Liver (tissue), 9 donors: ENCODE results near the gene NUP43. TPM values are rescaled to one million over a fixed set of nuclear protein-coding genes. Genes with fewer than 3 reads are reported as not detected.
A peak's percentile ranks its signal among the peaks of the same experiment; 100 is the strongest.

Experiments
- DNase-seq: peaks from one replicate; pipeline ENCODE4 v3.0.0-alpha.2; 2017; ENCODE audit warnings: low spot score
- H3K27ac ChIP-seq, 2 donors: one replicate each; pipeline ENCODE4 v1.7.0; 2013; ENCODE audit warnings: inconsistent platforms in 2 of 2, low read length in 2 of 2, control low read depth in 1 of 2, low read depth in 1 of 2, mild to moderate bottlenecking in 1 of 2
- H3K27me3 ChIP-seq, 4 donors: one replicate each; pipeline versions ENCODE4 v1.6.1 to v1.7.0; 2013; ENCODE audit warnings: low read length in 3 of 4, inconsistent platforms in 1 of 4, mild to moderate bottlenecking in 1 of 4, moderate library complexity in 1 of 4; ENCODE audit not compliant: control insufficient read depth in 4 of 4, insufficient read depth in 4 of 4
- H3K36me3 ChIP-seq, 4 donors: one replicate each; pipeline versions ENCODE4 v1.6.1 to v1.7.0; 2013; ENCODE audit warnings: low read length in 3 of 4, mild to moderate bottlenecking in 3 of 4, low read depth in 1 of 4, moderate library complexity in 1 of 4; ENCODE audit not compliant: control insufficient read depth in 4 of 4, insufficient read depth in 3 of 4
- H3K4me1 ChIP-seq, 4 donors: one replicate each; pipeline versions ENCODE4 v1.6.1 to v1.7.0; 2013; ENCODE audit warnings: low read length in 3 of 4, mild to moderate bottlenecking in 3 of 4, moderate library complexity in 1 of 4; ENCODE audit not compliant: control insufficient read depth in 4 of 4, insufficient read depth in 4 of 4
- H3K4me3 ChIP-seq, 3 donors: one replicate each; pipeline versions ENCODE4 v1.6.1 to v1.7.0; 2013; ENCODE audit warnings: low read length in 3 of 3, control low read depth in 1 of 3, low read depth in 1 of 3, mild to moderate bottlenecking in 1 of 3
- H3K9ac ChIP-seq, 2 donors: one replicate each; pipeline ENCODE4 v1.7.0; 2013; ENCODE audit warnings: low read length in 2 of 2, mild to moderate bottlenecking in 2 of 2, moderate library complexity in 2 of 2, control low read depth in 1 of 2, low read depth in 1 of 2
- H3K9me3 ChIP-seq, 4 donors: one replicate each; pipeline versions ENCODE4 v1.6.1 to v1.7.0; 2013; ENCODE audit warnings: low read length in 3 of 4; ENCODE audit not compliant: control insufficient read depth in 4 of 4
- ATF3 ChIP-seq: IDR thresholded peaks from 2 replicates; pipeline ENCODE4 v1.6.1; 2016; ENCODE audit warnings: antibody characterized with exemption
- EGR1 ChIP-seq, 2 donors: IDR thresholded peaks; 2 replicates each; pipeline ENCODE4 v1.6.1; 2016 to 2018; ENCODE audit warnings: antibody characterized with exemption in 2 of 2, low read depth in 2 of 2
- FOXA1 ChIP-seq: IDR thresholded peaks from 2 replicates; pipeline ENCODE4 v1.6.1; 2016; ENCODE audit warnings: antibody characterized with exemption
- FOXA2 ChIP-seq: IDR thresholded peaks from 2 replicates; pipeline ENCODE4 v1.6.1; 2016; ENCODE audit warnings: antibody characterized with exemption
- GABPA ChIP-seq, 2 donors: IDR thresholded peaks in 1 of 2; conservative IDR thresholded peaks in 1 of 2; 2 replicates each; pipeline ENCODE4 v1.6.1; 2016; ENCODE audit warnings: antibody characterized with exemption in 2 of 2, mild to moderate bottlenecking in 1 of 2, moderate library complexity in 1 of 2
- HNF4A ChIP-seq, 2 donors: conservative IDR thresholded peaks; 2 replicates each; pipeline ENCODE4 v1.6.1; 2016; ENCODE audit warnings: antibody characterized with exemption in 2 of 2, mild to moderate bottlenecking in 2 of 2
- HNF4G ChIP-seq: IDR thresholded peaks from 2 replicates; pipeline ENCODE4 v1.6.1; 2016; ENCODE audit warnings: antibody characterized with exemption
- JUND ChIP-seq, 2 donors: IDR thresholded peaks; 2 replicates each; pipeline ENCODE4 v1.6.1; 2016; ENCODE audit warnings: antibody characterized with exemption in 2 of 2
- MAX ChIP-seq: IDR thresholded peaks from 2 replicates; pipeline ENCODE4 v1.6.1; 2016; ENCODE audit warnings: antibody characterized with exemption
- NR2F2 ChIP-seq: IDR thresholded peaks from 2 replicates; pipeline ENCODE4 v1.6.1; 2016; ENCODE audit warnings: antibody characterized with exemption
- RAD21 ChIP-seq, 2 donors: IDR thresholded peaks; 2 replicates each; pipeline ENCODE4 v1.6.1; 2016; ENCODE audit warnings: antibody characterized with exemption in 2 of 2, mild to moderate bottlenecking in 2 of 2
- REST ChIP-seq: IDR thresholded peaks from 2 replicates; pipeline ENCODE4 v1.6.1; 2016; ENCODE audit warnings: antibody characterized with exemption, mild to moderate bottlenecking
- RXRA ChIP-seq, 2 donors: IDR thresholded peaks; 2 replicates each; pipeline ENCODE4 v1.6.1; 2017 to 2018; ENCODE audit warnings: antibody characterized with exemption in 2 of 2, mild to moderate bottlenecking in 1 of 2
- SP1 ChIP-seq: IDR thresholded peaks from 2 replicates; pipeline ENCODE4 v1.6.1; 2018; ENCODE audit warnings: antibody characterized with exemption, mild to moderate bottlenecking
- TAF1 ChIP-seq: conservative IDR thresholded peaks from 2 replicates; pipeline ENCODE4 v1.6.1; 2016; ENCODE audit warnings: antibody characterized with exemption, mild to moderate bottlenecking
- YY1 ChIP-seq: IDR thresholded peaks from 2 replicates; pipeline ENCODE4 v1.6.1; 2016; ENCODE audit warnings: antibody characterized with exemption, mild to moderate bottlenecking
- ZBTB33 ChIP-seq: IDR thresholded peaks from 2 replicates; pipeline ENCODE4 v1.6.1; 2016; ENCODE audit warnings: antibody characterized with exemption
- WGBS: extraction: QIAGEN DNeasy Blood & Tissue Kit; methylation state at CpG from one replicate; pipeline ENCODE4 v1.1.7; 2013; 5-methylcytosine and 5-hydroxymethylcytosine counted together
- polyA plus RNA-seq, 2 donors: library from polyadenylated mRNA; stranded (reverse) in 1 of 2; unstranded in 1 of 2; fragments of 200-250 nt in 1 of 2; fragments of >200 nt in 1 of 2; fragmentation: Nextera tagmentation in 1 of 2; extraction: Ambion mirVana in 1 of 2; gene quantifications; one replicate each; pipeline versions ENCODE4 v1.2.1 to v1.2.3, GENCODE V29; 2013 to 2015
- total RNA-seq, 2 donors: library from RNA; depleted of rRNA; stranded (reverse); fragments of >200 nt; gene quantifications; one replicate each; pipeline ENCODE4 v1.2.3, GENCODE V29; 2014
- TF ChIP-seq, protein P1 (sequence below): fragments of 150-350 bp; IDR thresholded peaks from 2 replicates; pipeline ENCODE4 v1.5.1; 2017; ENCODE audit warnings: improper control_type of control experiment, low read depth, low read length; ENCODE audit not compliant: missing input control
- donor health status: healthy.
- donor health status: healthy.
- donor health status: healthy.
- donor health status: healthy.
- donor health status: healthy.

Gene NUP43, protein sequence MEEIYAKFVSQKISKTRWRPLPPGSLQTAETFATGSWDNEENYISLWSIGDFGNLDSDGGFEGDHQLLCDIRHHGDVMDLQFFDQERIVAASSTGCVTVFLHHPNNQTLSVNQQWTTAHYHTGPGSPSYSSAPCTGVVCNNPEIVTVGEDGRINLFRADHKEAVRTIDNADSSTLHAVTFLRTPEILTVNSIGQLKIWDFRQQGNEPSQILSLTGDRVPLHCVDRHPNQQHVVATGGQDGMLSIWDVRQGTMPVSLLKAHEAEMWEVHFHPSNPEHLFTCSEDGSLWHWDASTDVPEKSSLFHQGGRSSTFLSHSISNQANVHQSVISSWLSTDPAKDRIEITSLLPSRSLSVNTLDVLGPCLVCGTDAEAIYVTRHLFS
- total RNA-seq (10 to 100 TPM; 16.2 to 18.5 TPM), polyA plus RNA-seq (1 to 10 TPM; 3.2 to 4.6 TPM)

DNA sequence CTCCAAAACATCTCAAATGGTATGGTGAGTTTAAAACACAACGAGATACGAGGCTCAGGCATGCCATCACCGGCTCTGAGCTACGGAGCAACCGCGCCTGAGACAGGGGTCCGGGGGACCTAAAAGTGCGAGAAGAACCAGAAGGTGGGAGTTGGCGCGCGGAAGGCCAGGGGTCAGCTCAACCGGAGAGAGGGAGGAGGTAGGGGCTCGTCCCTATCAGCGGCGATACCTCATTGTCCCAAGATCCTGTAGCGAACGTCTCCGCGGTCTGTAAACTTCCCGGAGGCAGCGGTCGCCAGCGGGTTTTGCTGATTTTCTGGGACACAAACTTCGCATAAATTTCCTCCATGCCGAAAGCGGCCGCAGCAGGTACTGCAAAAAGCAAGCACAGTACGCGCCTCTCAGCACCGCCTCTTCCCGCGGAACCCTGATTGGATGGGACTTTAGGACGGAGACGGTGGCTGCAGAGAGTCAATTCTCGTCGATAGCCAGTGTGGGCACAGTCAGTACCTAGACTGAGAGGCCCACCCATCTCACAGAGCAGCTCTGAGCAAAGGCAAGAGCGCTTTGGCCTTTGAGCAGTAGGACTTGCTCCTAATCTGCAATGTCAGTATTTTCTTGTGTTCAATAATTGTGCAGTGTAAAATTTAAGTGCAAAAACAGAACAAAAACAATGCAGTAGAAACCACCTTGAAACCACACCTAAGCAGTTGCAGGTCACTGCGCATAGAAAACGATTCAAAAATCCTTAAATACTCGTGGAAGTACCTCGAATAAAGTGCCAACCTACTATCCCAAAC, at the start of gene NUP43:
TSS of gene NUP43 (minus strand) at position 383 of the 800 bp plus-strand sequence. CDS start at position 349, 34 bp downstream.
- 5% methylated on average over 41 of the region's 41 CpGs for WGBS
- TF ChIP-seq JUND (IDR thresholded peaks at IDR 0.05) (no peak), MAX (peak; percentile 66), HNF4A (conservative IDR thresholded peaks at IDR 0.05) (peak; percentile 40 to 45), SP1 (peak; percentile 84), GABPA (IDR thresholded peaks at IDR 0.05 in 1 of 2, conservative IDR thresholded peaks at IDR 0.05 in 1 of 2) (peak in 1 of 2 donors; percentile 86), REST (peak; percentile 47), FOXA1 (peak; percentile 28), HNF4G (no peak), ATF3 (no peak), ZBTB33 (peak; percentile 93), NR2F2 (peak; percentile 15), RXRA (IDR thresholded peaks at IDR 0.05) (peak; percentile 16 to 49), TAF1 (no peak), EGR1 (IDR thresholded peaks at IDR 0.05; ENCODE audit: low read depth in 2 of 2) (no peak), FOXA2 (no peak), RAD21 (IDR thresholded peaks at IDR 0.05) (peak; percentile 36 to 65), YY1 (peak; percentile 87)
- TF ChIP-seq, protein P1, sequence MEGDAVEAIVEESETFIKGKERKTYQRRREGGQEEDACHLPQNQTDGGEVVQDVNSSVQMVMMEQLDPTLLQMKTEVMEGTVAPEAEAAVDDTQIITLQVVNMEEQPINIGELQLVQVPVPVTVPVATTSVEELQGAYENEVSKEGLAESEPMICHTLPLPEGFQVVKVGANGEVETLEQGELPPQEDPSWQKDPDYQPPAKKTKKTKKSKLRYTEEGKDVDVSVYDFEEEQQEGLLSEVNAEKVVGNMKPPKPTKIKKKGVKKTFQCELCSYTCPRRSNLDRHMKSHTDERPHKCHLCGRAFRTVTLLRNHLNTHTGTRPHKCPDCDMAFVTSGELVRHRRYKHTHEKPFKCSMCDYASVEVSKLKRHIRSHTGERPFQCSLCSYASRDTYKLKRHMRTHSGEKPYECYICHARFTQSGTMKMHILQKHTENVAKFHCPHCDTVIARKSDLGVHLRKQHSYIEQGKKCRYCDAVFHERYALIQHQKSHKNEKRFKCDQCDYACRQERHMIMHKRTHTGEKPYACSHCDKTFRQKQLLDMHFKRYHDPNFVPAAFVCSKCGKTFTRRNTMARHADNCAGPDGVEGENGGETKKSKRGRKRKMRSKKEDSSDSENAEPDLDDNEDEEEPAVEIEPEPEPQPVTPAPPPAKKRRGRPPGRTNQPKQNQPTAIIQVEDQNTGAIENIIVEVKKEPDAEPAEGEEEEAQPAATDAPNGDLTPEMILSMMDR, result peak; percentile 69
- H3K9ac ChIP-seq, result peak within 1 kb of the TSS; percentile 74 to 75

More for the DNA sequence above, at the start of gene NUP43:
- peak; percentile 96 for DNase-seq
- Histone ChIP-seq H3K9me3 (no peaks in the 10 kb centered on the region), H3K27me3 (no peaks in the 10 kb centered on the region), H3K4me3 (peak within 1 kb of the TSS; percentile 78 to 93 (median 91)), H3K4me1 (peaks cover 7 to 29% (median 22%) of the 10 kb centered on the region in 4 donors), H3K27ac (peak within 1 kb of the TSS; percentile 63 to 77), H3K36me3 (peaks cover 3 to 13% (median 8%) of the 10 kb centered on the region in 4 donors)
